BE2C (cell line): ENCODE measurements around the gene SLC1A1.

ENCODE experiments used
- DNase-seq: peaks from one replicate; pipeline ENCODE4 v3.0.0-alpha.2; 2020
- H3K27me3 ChIP-seq: fragments of 250-450 bp; sonication (Bioruptor Pico); 2 replicates; pipeline ENCODE4 v1.5.1; 2020; ENCODE audit warnings: mild to moderate bottlenecking
- H3K36me3 ChIP-seq: fragments of 250-450 bp; sonication (Bioruptor Pico); 2 replicates; pipeline ENCODE4 v1.5.1; 2020; ENCODE audit warnings: mild to moderate bottlenecking
- H3K4me1 ChIP-seq: fragments of 250-450 bp; sonication (Bioruptor Pico); 2 replicates; pipeline ENCODE4 v1.5.1; 2020
- H3K4me3 ChIP-seq: 2 replicates; pipeline ENCODE4 v1.5.1; 2011; ENCODE audit warnings: low read depth, low read length
- H3K9me3 ChIP-seq: fragments of 250-450 bp; sonication (Bioruptor Pico); 2 replicates; pipeline ENCODE4 v1.5.1; 2020
- TF ChIP-seq, protein P1 (sequence below): IDR thresholded peaks from 2 replicates; pipeline ENCODE4 v1.5.1; 2012; ENCODE audit warnings: mild to moderate bottlenecking, low read depth, low read length

The SLC1A1 gene

GRCh38 chr9:4576448-4576847, 86.2 kb downstream of the SLC1A1 start:
- Histone ChIP-seq H3K9me3 (no peaks in the 10 kb centered on the region), H3K36me3 (no peaks in the 10 kb centered on the region), H3K4me1 (no peaks in the 10 kb centered on the region), H3K27me3 (no peaks in the 10 kb centered on the region), H3K4me3 (no peak overlapping the region)
- TF ChIP-seq, protein P1, sequence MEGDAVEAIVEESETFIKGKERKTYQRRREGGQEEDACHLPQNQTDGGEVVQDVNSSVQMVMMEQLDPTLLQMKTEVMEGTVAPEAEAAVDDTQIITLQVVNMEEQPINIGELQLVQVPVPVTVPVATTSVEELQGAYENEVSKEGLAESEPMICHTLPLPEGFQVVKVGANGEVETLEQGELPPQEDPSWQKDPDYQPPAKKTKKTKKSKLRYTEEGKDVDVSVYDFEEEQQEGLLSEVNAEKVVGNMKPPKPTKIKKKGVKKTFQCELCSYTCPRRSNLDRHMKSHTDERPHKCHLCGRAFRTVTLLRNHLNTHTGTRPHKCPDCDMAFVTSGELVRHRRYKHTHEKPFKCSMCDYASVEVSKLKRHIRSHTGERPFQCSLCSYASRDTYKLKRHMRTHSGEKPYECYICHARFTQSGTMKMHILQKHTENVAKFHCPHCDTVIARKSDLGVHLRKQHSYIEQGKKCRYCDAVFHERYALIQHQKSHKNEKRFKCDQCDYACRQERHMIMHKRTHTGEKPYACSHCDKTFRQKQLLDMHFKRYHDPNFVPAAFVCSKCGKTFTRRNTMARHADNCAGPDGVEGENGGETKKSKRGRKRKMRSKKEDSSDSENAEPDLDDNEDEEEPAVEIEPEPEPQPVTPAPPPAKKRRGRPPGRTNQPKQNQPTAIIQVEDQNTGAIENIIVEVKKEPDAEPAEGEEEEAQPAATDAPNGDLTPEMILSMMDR = no peak
- DNase-seq = no peak

GRCh38 chr9:4579001-4579400, 88.7 kb downstream of the SLC1A1 start:
- DNase-seq = no peak

GRCh38 chr9:4581035-4581760, 90.9 kb downstream of the SLC1A1 start:
- no peaks in the 10 kb centered on the region for H3K4me1 ChIP-seq
- TF ChIP-seq, protein P1 = no peak
- no peaks in the 10 kb centered on the region for H3K27me3 ChIP-seq
- H3K9me3 ChIP-seq = no peaks in the 10 kb centered on the region; the same call in 1 of the 2 replicates
- DNase-seq = no peak
- no peak overlapping the region for H3K4me3 ChIP-seq
- H3K36me3 ChIP-seq = no peaks in the 10 kb centered on the region

More at GRCh38 chr9:4579001-4579400, 88.7 kb downstream of the SLC1A1 start:
- H3K36me3 ChIP-seq = no peaks in the 10 kb centered on the region
- TF ChIP-seq, protein P1 = no peak
- H3K4me1 ChIP-seq = no peaks in the 10 kb centered on the region
- H3K27me3 ChIP-seq = no peaks in the 10 kb centered on the region
- H3K4me3 ChIP-seq = no peak overlapping the region
- no peaks in the 10 kb centered on the region; the same call in 1 of the 2 replicates for H3K9me3 ChIP-seq

DNA sequence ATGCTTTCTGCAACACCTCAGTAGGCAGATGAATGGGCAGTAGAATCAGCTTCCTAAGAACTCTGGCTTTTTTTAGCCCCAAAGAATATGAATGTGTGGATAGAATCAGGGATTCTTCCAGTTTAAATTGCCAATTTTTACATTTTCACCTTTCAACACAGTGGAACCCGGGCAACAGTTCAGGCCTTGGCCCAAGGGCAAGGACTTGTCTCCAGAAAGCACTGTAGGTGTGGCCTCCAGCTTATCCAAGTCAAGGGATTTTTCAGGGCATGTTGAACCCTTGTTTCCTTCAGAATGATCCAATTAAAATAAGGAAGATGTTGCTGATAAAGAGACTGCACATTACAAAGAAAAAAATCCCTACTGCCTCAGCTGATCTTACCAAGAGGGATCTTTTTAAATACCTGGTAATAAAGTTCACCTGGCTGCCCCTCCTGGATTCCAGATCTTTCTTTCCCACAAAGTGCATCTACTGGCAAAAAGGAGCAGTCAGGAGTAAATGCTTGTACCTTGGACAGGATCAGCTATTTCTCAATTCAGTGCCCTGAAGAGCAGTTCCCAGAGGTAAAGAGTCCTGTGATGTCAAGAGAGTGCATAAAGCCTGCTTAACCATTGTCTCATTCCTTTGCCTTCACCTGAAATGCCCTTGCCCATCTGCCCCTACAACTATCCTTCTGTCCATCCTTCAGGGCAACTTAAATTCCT, 91.7 kb downstream of the SLC1A1 start:
- Histone ChIP-seq H3K4me3 (no peak overlapping the region), H3K27me3 (no peaks in the 10 kb centered on the region), H3K4me1 (no peaks in the 10 kb centered on the region), H3K9me3 (no peaks in the 10 kb centered on the region; the same call in 1 of the 2 replicates), H3K36me3 (no peaks in the 10 kb centered on the region)
- no peak for DNase-seq
- TF ChIP-seq, protein P1 = no peak

- H3K36me3 ChIP-seq = no peaks in the 10 kb centered on the region
- no peaks in the 10 kb centered on the region for H3K4me1 ChIP-seq
- no peaks in the 10 kb centered on the region for H3K27me3 ChIP-seq
- TF ChIP-seq, protein P1 = no peak
- H3K4me3 ChIP-seq = no peak overlapping the region
- no peaks in the 10 kb centered on the region; the same call in 1 of the 2 replicates for H3K9me3 ChIP-seq
- DNase-seq = no peak
These were observed 92.7 kb downstream of the SLC1A1 start for GRCh38 chr9:4583001-4583400.

DNA sequence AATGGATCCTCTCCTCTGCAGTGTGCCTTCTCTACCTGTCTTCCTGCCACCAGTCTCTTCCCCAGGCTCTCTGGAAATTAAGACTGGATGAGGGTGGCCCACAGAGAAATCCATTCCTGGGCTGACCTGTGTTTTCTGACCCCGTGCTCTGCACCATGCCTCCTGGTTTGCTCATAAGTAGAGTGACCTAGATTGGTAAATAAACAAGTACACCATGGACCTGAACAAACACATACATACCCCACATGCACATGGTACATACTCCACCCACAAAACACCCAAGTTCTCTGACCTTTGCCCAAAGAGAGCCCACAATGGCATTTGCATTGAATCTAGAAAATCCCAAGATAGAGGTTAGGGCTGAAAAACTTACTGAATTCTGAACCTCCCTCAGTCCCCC, 94.4 kb downstream of the SLC1A1 start:
- H3K4me3 ChIP-seq = no peak overlapping the region
- DNase-seq = no peak
- H3K9me3 ChIP-seq = no peaks in the 10 kb centered on the region; the same call in 1 of the 2 replicates
- no peaks in the 10 kb centered on the region for H3K27me3 ChIP-seq
- no peaks in the 10 kb centered on the region for H3K4me1 ChIP-seq
- TF ChIP-seq, protein P1 = no peak
- H3K36me3 ChIP-seq = no peaks in the 10 kb centered on the region
